Heart right ventricle (tissue), 16 donors: ENCODE measurements around the gene CLCN6. TPM values are rescaled to one million over a fixed set of nuclear protein-coding genes. Genes with fewer than 3 reads are reported as not detected.

ENCODE experiments used
- ATAC-seq, 8 donors: fragments of 200-7000 bp; cut with Tn5 transposase; one replicate each; pipeline ENCODE4 v1.9.1; 2020; ENCODE audit warnings: mild to moderate bottlenecking in 8 of 8, moderate library complexity in 8 of 8, moderate number of reproducible peaks in 1 of 8
- DNase-seq, 2 donors: peaks; one replicate each; pipeline ENCODE4 v3.0.0-alpha.2; 2020
- H3K27ac ChIP-seq, 10 donors: fragments of 200-600 bp; sonication (generic) in 2 of 10; one replicate each; pipeline versions ENCODE4 v1.5.0 to v1.8.0; 2020 to 2022; ENCODE audit warnings: mild to moderate bottlenecking in 3 of 10
- H3K27me3 ChIP-seq, 7 donors: fragments of 200-600 bp; one replicate each; pipeline ENCODE4 v1.8.0; 2021 to 2022; ENCODE audit warnings: mild to moderate bottlenecking in 2 of 7
- H3K36me3 ChIP-seq, 9 donors: fragments of 200-600 bp; sonication (generic) in 1 of 9; one replicate each; pipeline versions ENCODE4 v1.5.0 to v1.8.0; 2020 to 2022; ENCODE audit warnings: mild to moderate bottlenecking in 2 of 9
- H3K4me1 ChIP-seq, 9 donors: fragments of 200-600 bp; sonication (generic) in 1 of 9; one replicate each; pipeline versions ENCODE4 v1.5.0 to v1.8.0; 2020 to 2022; ENCODE audit warnings: mild to moderate bottlenecking in 4 of 9
- H3K4me3 ChIP-seq, 10 donors: fragments of 200-600 bp; sonication (generic) in 2 of 10; one replicate each; pipeline versions ENCODE4 v1.5.0 to v1.8.0; 2020 to 2022; ENCODE audit warnings: mild to moderate bottlenecking in 7 of 10, moderate library complexity in 2 of 10
- H3K9me3 ChIP-seq, 11 donors: fragments of 200-600 bp in 10 of 11; sonication (generic) in 2 of 11; one replicate each; pipeline versions ENCODE4 v1.5.0 to v1.8.0; 2013 to 2022; ENCODE audit warnings: mild to moderate bottlenecking in 2 of 11, control low read depth in 1 of 11, moderate library complexity in 1 of 11
- WGBS, 2 donors: extraction: QIAGEN DNeasy Blood & Tissue Kit; methylation state at CpG; one replicate each; pipeline ENCODE4 v1.1.7; 2013; ENCODE audit warnings: inconsistent platforms in 1 of 2; 5-methylcytosine and 5-hydroxymethylcytosine counted together
- intact Hi-C, 10 donors: fragments of 100-400 bp; cut with DNase I; formaldehyde crosslinking; loops; one replicate each; pipeline versions ENCODE4 v1.11.1 to v1.14.2; 2022
- polyA plus RNA-seq, 2 donors: library from polyadenylated mRNA; stranded (reverse); fragments of 200-250 nt; gene quantifications; one replicate each; pipeline ENCODE4 v1.2.3, GENCODE V29; 2013
- total RNA-seq, 10 donors: library from RNA; stranded (reverse); fragmentation: NEBNext Ultra II Directional in 3 of 10; extraction: Animal tissue kit (Norgen Biotek cat#: 25700) in 3 of 10; gene quantifications; one replicate each; pipeline versions ENCODE4 v1.2.1 to v1.2.4, GENCODE V29; 2021 to 2023
- TF ChIP-seq, protein P1 (sequence below), 9 donors: fragments of 200-600 bp; sonication (generic) in 2 of 9; IDR thresholded peaks; one replicate each; pipeline versions ENCODE4 v1.5.0 to v1.8.0; 2021 to 2022; ENCODE audit warnings: antibody characterized with exemption in 9 of 9, mild to moderate bottlenecking in 5 of 9, moderate library complexity in 1 of 9
- donor health status: Arrhythmogenic right ventricular cardiomyopathy.
- donor health status: ischemic (EF 13 %, LVEDD 7.1; RV severe dilation, severe dysfunction).
- donor health status: healthy with polysubstance abuse.
- donor health status: DM: no; HTN: yes; CAD: no.
- donor health status: DM: no; HTN: no; CAD: no.
- donor health status: ischemic (EF 25% LVEDD 6.9; RV normal size, moderate dysfunction).
- donor health status: ischemic (EF 25% LVEDD 5.7; RV mildly dilated, moderate dysfunction).
- donor health status: healthy.
- donor health status: DM: yes; HTN: yes; CAD: no.
- donor health status: Ischemic cardiomyopathy.
- donor health status: ischemic (EF 35%, LVEDD 5.7; RV mildly dilated, moderate dysfunction).
- donor health status: nonischemic (EF 11% LVEDD 7.7; RV severe dilation, severe dysfunction).
- donor health status: DM: yes; HTN: yes; CAD: no.
- donor health status: PGD.
- donor health status: ischemic (EF 29% LVEDD 5.4; RV normal size, mild dysfunction).
- donor health status: nonischemic (EF 23%, LVEDD 6.1; RV moderate dilation, normal function).

Gene CLCN6
- total and polyA plus RNA-seq, 12 donors = 9.1 to 20.9 (median 16.2) TPM

DNA sequence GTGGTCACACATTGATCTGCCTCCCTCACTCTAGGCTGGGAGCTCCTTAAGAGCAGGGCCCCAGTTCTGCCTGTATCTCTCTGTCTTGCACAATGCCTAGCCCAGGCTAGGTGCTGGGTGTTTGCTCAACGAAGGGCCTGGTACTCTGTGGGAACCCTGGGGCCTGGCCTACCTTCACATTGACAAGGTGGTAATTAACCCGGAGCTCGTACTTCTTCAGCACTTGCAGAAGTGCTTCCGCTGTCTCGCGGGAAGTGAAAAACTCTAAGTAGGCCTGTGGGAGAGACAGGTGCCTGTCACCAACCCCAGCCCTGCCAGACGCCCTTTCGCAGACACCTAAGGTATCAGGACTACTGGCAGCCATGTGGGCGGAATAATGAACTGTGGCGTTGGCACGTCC, 13.9 kb upstream of the CLCN6 start:
- Histone ChIP-seq H3K9me3 (no peaks in the 10 kb centered on the region), H3K36me3 (peaks cover 0 to 86% (median 34%) of the 10 kb centered on the region in 9 donors), H3K4me3 (no peak overlapping the region), H3K4me1 (peaks cover 60 to 99% (median 85%) of the 10 kb centered on the region in 9 donors), H3K27ac (peak overlapping the region; percentile 92 to 99 (median 97)), H3K27me3 (no peaks in the 10 kb centered on the region)
- 49 to 66% methylated on average over 11 of the region's 11 CpGs for WGBS, 2 donors
- intact Hi-C loops = loop anchor here in 1 of 10 donors (5.0 kb wide), 1 partner anchor 90 kb away; no protein-coding TSS in a partner anchor
- peak; percentile 64 to 66 for DNase-seq
- TF ChIP-seq, protein P1, sequence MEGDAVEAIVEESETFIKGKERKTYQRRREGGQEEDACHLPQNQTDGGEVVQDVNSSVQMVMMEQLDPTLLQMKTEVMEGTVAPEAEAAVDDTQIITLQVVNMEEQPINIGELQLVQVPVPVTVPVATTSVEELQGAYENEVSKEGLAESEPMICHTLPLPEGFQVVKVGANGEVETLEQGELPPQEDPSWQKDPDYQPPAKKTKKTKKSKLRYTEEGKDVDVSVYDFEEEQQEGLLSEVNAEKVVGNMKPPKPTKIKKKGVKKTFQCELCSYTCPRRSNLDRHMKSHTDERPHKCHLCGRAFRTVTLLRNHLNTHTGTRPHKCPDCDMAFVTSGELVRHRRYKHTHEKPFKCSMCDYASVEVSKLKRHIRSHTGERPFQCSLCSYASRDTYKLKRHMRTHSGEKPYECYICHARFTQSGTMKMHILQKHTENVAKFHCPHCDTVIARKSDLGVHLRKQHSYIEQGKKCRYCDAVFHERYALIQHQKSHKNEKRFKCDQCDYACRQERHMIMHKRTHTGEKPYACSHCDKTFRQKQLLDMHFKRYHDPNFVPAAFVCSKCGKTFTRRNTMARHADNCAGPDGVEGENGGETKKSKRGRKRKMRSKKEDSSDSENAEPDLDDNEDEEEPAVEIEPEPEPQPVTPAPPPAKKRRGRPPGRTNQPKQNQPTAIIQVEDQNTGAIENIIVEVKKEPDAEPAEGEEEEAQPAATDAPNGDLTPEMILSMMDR (IDR thresholded peaks at IDR 0.05) = no peak
- peak in 6 of 8 donors; percentile 8 to 25 (median 17) for ATAC-seq

DNA sequence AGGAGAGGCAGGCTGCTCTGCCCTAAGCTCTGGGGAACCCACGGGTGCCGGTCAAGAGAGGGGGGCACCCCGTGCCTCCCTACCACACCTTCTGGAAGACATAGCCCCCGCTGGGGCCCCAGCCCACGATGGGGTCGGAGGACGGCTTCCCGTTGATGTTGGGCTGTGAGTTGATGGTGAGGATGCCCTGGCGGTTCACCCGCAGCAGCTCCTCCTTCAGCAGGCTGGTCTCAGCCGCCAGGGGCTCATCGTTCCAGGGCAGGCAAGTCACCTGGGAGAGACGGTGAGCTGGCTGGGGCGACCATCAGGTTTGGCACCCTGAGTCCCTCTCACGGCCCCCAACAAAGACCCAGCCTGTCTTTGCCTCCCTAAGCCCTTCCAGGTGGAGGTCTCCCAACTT, 12.2 kb upstream of the CLCN6 start:
- peaks cover 51 to 99% (median 81%) of the 10 kb centered on the region in 9 donors for H3K4me1 ChIP-seq
- TF ChIP-seq, protein P1 (IDR thresholded peaks at IDR 0.05) = no peak
- H3K27me3 ChIP-seq = no peaks in the 10 kb centered on the region
- peaks cover 0 to 94% (median 34%) of the 10 kb centered on the region in 9 donors for H3K36me3 ChIP-seq
- ATAC-seq (no peak), DNase-seq (no peak)
- peak overlapping the region; percentile 92 to 99 (median 97) for H3K27ac ChIP-seq
- no peaks in the 10 kb centered on the region for H3K9me3 ChIP-seq
- WGBS, 2 donors = 92 to 94% methylated on average over 15 of the region's 15 CpGs
- no peak overlapping the region for H3K4me3 ChIP-seq
- intact Hi-C loops = loop anchor here in 1 of 10 donors (5.0 kb wide), 1 partner anchor 88 kb away; no protein-coding TSS in a partner anchor

DNA sequence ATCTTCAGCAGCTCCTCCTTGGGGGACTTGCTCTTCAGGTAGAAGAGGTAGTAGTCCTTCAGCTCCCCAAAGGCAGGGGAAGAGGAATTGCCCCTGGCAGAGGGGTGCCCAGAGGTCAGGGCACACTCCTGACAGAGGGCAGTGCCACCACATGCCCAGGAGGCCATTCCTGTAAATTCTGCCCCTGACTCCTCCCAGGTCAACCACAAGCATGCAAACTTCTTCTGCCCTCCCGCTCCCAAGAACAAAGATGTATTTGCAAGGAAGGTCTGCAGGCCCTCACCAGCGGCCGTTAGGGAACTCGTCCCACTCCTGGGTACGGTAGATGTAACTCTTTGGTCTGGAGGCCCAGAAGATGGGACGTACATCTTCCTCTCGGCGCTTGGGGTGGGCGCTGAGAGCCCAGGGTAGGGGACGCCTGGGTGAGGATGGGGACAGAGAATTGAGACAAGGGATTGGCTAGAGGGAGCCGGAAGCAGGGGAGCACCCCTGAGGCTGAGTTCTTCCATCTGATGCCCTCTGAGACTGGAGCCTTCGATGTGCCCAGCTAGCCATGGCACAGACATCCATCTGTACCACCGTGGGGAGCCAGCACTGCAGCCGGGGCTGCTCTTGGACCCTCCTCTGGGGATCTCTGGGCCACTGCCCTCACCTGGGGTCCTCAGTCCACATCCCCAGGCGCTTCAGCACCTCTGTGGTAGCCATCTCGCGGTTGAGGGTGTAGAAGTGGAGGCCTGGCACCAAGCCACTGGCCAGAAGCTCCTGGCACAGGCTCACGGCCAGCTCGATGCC, 11.3 kb upstream of the CLCN6 start:
- intact Hi-C loops = loop anchor here in 1 of 10 donors (5.0 kb wide), 1 partner anchor 88 kb away; no protein-coding TSS in a partner anchor
- Histone ChIP-seq H3K4me1 (peaks cover 47 to 97% (median 77%) of the 10 kb centered on the region in 9 donors), H3K9me3 (no peaks in the 10 kb centered on the region), H3K27me3 (no peaks in the 10 kb centered on the region), H3K27ac (peak overlapping the region; percentile 70 to 99 (median 96)), H3K36me3 (peaks cover 0 to 96% (median 39%) of the 10 kb centered on the region in 9 donors), H3K4me3 (no peak overlapping the region)
- TF ChIP-seq, protein P1 (IDR thresholded peaks at IDR 0.05) = no peak
- ATAC-seq = no peak
- WGBS, 2 donors = 79 to 87% methylated on average over 19 of the region's 19 CpGs
- DNase-seq = no peak

DNA sequence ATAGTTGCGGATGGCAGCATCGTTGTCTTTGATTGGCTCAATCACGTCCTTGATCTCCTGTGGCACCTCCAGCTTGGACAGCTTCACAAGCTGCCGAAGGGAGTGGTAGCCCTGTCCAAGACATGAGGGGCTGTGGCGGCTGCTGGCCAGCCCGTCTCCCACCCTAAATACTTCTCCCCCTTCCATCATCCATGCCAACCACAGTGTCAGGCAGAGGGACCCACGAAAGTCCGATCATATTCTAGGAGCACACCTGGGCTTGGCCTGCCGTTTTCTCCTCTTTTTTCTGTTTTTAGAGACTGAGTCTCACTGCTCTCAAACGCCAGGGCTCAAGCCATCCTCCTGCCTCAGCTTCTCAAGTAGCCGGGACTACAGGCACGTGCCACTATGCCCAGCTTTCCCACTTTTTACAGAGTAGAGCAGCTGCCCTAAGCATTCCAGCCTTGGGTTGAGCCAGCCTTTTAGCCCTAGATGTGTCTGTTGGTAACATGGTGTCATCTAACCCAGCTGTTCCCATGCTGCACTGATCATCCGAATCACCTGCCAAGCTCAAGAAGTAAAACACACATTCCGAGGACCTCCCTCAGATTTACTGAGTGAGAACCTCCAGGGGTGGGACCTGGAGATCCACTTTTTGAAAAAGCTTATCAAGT, 10.6 kb upstream of the CLCN6 start:
- intact Hi-C loops = no loop called here
- WGBS, 2 donors = 70 to 77% methylated on average over 14 of the region's 14 CpGs

More for the DNA sequence above, 10.6 kb upstream of the CLCN6 start:
- Histone ChIP-seq H3K9me3 (no peaks in the 10 kb centered on the region), H3K4me3 (peak overlapping the region in 1 of 10 donors; percentile 16), H3K27me3 (no peaks in the 10 kb centered on the region), H3K36me3 (peaks cover 0 to 96% (median 40%) of the 10 kb centered on the region in 9 donors), H3K4me1 (peaks cover 40 to 96% (median 73%) of the 10 kb centered on the region in 9 donors), H3K27ac (peak overlapping the region; percentile 70 to 99 (median 96))
- ATAC-seq (no peak), DNase-seq (no peak)
- TF ChIP-seq, protein P1 (IDR thresholded peaks at IDR 0.05) = no peak
